Gastrocnemius medialis (tissue), 4 donors: ENCODE data around the gene FCHSD2.

Source experiments
- POLR2A ChIP-seq, 2 donors: fragments of 450-650 bp; IDR thresholded peaks; one replicate each; pipeline ENCODE4 v1.6.1; 2017; ENCODE audit warnings: antibody characterized with exemption in 2 of 2, mild to moderate bottlenecking in 2 of 2, moderate library complexity in 2 of 2
- TF ChIP-seq, protein P1 (sequence below), 5 experiments: fragments of 450-650 bp in 3 of 5; fragments of 200-600 bp in 2 of 5; sonication (generic) in 2 of 5; IDR thresholded peaks in 4 of 5; conservative IDR thresholded peaks in 1 of 5; 1 replicate in 4 of 5; 2 replicates in 1 of 5; pipeline ENCODE4 v1.5.1; 2016 to 2019; ENCODE audit warnings: antibody characterized with exemption in 5 of 5, mild to moderate bottlenecking in 3 of 5, moderate library complexity in 3 of 5

DNA sequence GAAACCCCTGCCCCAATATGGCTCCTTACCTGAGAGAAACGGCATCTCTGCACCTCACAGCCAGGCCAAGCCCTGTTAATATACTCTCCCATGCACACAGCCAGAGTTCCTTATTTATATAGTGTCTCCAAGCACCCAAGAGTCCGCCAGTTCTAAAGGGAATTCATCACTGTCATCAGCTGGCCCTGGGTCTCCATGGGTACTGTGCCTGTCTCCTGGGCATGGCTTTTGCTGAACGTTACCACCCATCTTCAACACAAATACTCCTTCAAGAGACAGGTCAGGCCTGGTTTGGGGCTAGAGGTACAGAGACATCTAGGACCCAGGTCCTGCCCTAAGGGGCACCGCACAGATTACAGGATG lies 329.5 kb downstream of the FCHSD2 start:
- TF ChIP-seq, protein P1, sequence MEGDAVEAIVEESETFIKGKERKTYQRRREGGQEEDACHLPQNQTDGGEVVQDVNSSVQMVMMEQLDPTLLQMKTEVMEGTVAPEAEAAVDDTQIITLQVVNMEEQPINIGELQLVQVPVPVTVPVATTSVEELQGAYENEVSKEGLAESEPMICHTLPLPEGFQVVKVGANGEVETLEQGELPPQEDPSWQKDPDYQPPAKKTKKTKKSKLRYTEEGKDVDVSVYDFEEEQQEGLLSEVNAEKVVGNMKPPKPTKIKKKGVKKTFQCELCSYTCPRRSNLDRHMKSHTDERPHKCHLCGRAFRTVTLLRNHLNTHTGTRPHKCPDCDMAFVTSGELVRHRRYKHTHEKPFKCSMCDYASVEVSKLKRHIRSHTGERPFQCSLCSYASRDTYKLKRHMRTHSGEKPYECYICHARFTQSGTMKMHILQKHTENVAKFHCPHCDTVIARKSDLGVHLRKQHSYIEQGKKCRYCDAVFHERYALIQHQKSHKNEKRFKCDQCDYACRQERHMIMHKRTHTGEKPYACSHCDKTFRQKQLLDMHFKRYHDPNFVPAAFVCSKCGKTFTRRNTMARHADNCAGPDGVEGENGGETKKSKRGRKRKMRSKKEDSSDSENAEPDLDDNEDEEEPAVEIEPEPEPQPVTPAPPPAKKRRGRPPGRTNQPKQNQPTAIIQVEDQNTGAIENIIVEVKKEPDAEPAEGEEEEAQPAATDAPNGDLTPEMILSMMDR (IDR thresholded peaks at IDR 0.05 in 4 of 5, conservative IDR thresholded peaks at IDR 0.05 in 1 of 5) = no peak
- no peak for TF ChIP-seq POLR2A (IDR thresholded peaks at IDR 0.05)
